Smooth muscle cell (in vitro differentiated cells): Measurements from ENCODE around the gene CDX1. TPM values are rescaled to one million over a fixed set of nuclear protein-coding genes. Genes with fewer than 3 reads are reported as not detected.
A peak's percentile ranks its signal among the peaks of the same experiment; 100 is the strongest.

Experiments
- DNase-seq: peaks from one replicate; lab custom pipeline; 2025; ENCODE audit not compliant: unreplicated experiment; lab: John Stamatoyannopoulos, UW
- H2AFZ ChIP-seq: fragments of 200-600 bp; sonication (generic); 2 replicates; pipeline ENCODE4 v1.6.0; 2016; ENCODE audit warnings: antibody characterized with exemption, low read depth, mild to moderate bottlenecking
- H3F3A ChIP-seq: fragments of 200-600 bp; sonication (generic); 2 replicates; pipeline ENCODE4 v1.6.0; 2017; ENCODE audit warnings: antibody characterized with exemption, low read depth
- H3K27ac ChIP-seq: fragments of 200-600 bp; sonication (generic); 2 replicates; pipeline ENCODE4 v1.5.1; 2016; ENCODE audit warnings: low read depth, mild to moderate bottlenecking
- H3K27me3 ChIP-seq: fragments of 200-600 bp; sonication (generic); 2 replicates; pipeline ENCODE4 v1.6.1; 2016; ENCODE audit warnings: low read depth, mild to moderate bottlenecking
- H3K36me3 ChIP-seq: fragments of 200-600 bp; sonication (generic); 2 replicates; pipeline ENCODE4 v1.5.1; 2016; ENCODE audit warnings: low read depth
- H3K4me1 ChIP-seq: fragments of 200-600 bp; sonication (generic); 2 replicates; pipeline ENCODE4 v1.5.1; 2016; ENCODE audit warnings: low read depth
- H3K4me2 ChIP-seq: fragments of 200-600 bp; sonication (generic); 2 replicates; pipeline ENCODE4 v1.6.0; 2016; ENCODE audit warnings: mild to moderate bottlenecking
- H3K4me3 ChIP-seq: fragments of 200-600 bp; sonication (generic); 2 replicates; pipeline ENCODE4 v1.5.1; 2016; ENCODE audit warnings: mild to moderate bottlenecking
- H3K79me2 ChIP-seq: fragments of 200-600 bp; sonication (generic); 2 replicates; pipeline ENCODE4 v1.6.0; 2016; ENCODE audit warnings: low read depth, mild to moderate bottlenecking
- H3K9ac ChIP-seq: fragments of 200-600 bp; sonication (generic); 2 replicates; pipeline ENCODE4 v1.6.0; 2016; ENCODE audit warnings: low read depth
- H3K9me3 ChIP-seq: fragments of 200-600 bp; sonication (generic); replicated peaks from 2 replicates; pipeline ENCODE4 v1.5.1; 2016; ENCODE audit warnings: low read depth
- H4K20me1 ChIP-seq: fragments of 200-600 bp; sonication (generic); 2 replicates; pipeline ENCODE4 v1.6.0; 2016; ENCODE audit warnings: low read depth
- CTCF ChIP-seq: fragments of 200-600 bp; sonication (generic); IDR thresholded peaks from 2 replicates; pipeline ENCODE4 v1.5.1; 2017; ENCODE audit warnings: borderline replicate concordance, mild to moderate bottlenecking, antibody characterized with exemption; ENCODE audit not compliant: insufficient read depth, poor library complexity, severe bottlenecking
- WGBS: methylation state at CpG from one replicate; pipeline ENCODE4 v1.1.7; 2016; ENCODE audit warnings: low lambda C conversion rate; 5-methylcytosine and 5-hydroxymethylcytosine counted together
- polyA plus RNA-seq: library from polyadenylated mRNA; unstranded; fragments of >200 nt; fragmentation: Nextera tagmentation; extraction: Ambion mirVana; gene quantifications from 2 replicates; pipeline ENCODE4 v1.2.1, GENCODE V29; 2016
- total RNA-seq: library from RNA; depleted of rRNA; stranded (reverse); fragments of >200 nt; gene quantifications from 2 replicates; pipeline ENCODE4 v1.2.3, GENCODE V29; 2014

CDX1 gene
- total and polyA plus RNA-seq, 2 experiments from 2014 or later = 1.4 to 5.0 TPM

GRCh38 chr5:150134198-150134588 is 32.4 kb upstream of the CDX1 start:
- no peak overlapping the region for H2AFZ ChIP-seq
- peaks cover 21% of the 10 kb centered on the region for H3F3A ChIP-seq
- peaks cover 44% of the 10 kb centered on the region for H3K79me2 ChIP-seq
- no peak for DNase-seq
- 62% methylated on average over 7 of the region's 7 CpGs for WGBS
- peaks cover 6% of the 10 kb centered on the region for H4K20me1 ChIP-seq
- H3K9ac ChIP-seq = no peak overlapping the region
- H3K9me3 ChIP-seq = no peaks in the 10 kb centered on the region
- H3K4me2 ChIP-seq = no peak overlapping the region
- TF ChIP-seq CTCF = no peak
- no peaks in the 10 kb centered on the region for H3K27me3 ChIP-seq
- peak overlapping the region; percentile 100 for H3K27ac ChIP-seq
- peaks cover 31% of the 10 kb centered on the region for H3K4me1 ChIP-seq
- no peak overlapping the region for H3K4me3 ChIP-seq
- no peaks in the 10 kb centered on the region for H3K36me3 ChIP-seq

DNA sequence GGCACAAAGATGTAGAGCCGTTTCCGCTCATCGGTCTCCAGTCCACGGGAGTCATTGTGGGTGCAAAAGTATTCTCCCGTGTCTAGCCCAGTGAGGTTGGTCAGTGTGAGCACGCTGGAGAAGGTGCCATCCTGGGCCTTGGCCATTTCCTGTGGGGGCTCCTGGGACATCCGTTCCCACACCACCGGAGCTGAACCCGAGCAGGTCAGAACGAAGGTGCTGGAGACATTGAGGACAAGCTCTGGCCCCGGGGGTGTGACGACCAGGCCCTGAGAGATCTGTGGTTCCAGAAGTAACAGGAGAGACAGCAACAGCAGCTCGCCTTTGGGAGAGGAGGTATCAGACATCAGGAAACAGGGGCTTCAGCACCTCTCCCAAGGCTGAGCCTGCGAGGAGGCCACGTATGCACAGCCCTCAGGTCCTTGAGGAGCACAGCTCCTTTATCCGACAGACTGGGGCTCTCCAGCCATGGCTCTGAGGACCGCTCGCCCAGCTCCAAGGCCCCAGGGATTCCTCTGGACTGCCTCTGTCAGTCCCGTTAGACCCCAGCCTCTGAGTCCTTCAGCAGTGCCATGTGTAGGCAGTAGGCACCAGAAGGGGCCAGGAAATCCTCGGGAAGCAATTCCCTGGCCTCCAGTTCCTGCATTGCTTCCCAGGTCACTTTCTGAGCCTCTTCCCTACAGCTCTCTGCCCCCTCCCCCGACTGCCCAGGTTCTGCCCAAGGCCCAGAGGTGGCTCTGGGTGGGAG is 30.8 kb upstream of the CDX1 start:
- H3F3A ChIP-seq = peaks cover 26% of the 10 kb centered on the region
- H3K36me3 ChIP-seq = no peaks in the 10 kb centered on the region
- H3K4me1 ChIP-seq = peaks cover 46% of the 10 kb centered on the region
- H3K9me3 ChIP-seq = no peaks in the 10 kb centered on the region
- no peaks in the 10 kb centered on the region for H3K27me3 ChIP-seq
- no peak overlapping the region for H3K4me3 ChIP-seq
- H3K4me2 ChIP-seq = no peak overlapping the region
- H3K9ac ChIP-seq = no peak overlapping the region
- H4K20me1 ChIP-seq = no peaks in the 10 kb centered on the region
- peak overlapping the region; percentile 100 for H3K27ac ChIP-seq
- DNase-seq = no peak
- TF ChIP-seq CTCF = no peak
- peaks cover 49% of the 10 kb centered on the region for H3K79me2 ChIP-seq
- 90% methylated on average over 21 of the region's 21 CpGs for WGBS
- no peak overlapping the region for H2AFZ ChIP-seq

GRCh38 chr5:150136305-150137167 is 30.0 kb upstream of the CDX1 start:
- H3K9ac ChIP-seq = no peak overlapping the region
- no peaks in the 10 kb centered on the region for H4K20me1 ChIP-seq
- 78% methylated on average over 16 of the region's 16 CpGs for WGBS
- peak overlapping the region; percentile 100 for H3K27ac ChIP-seq
- DNase-seq = no peak
- H3K4me3 ChIP-seq = no peak overlapping the region
- no peak for TF ChIP-seq CTCF
- peaks cover 29% of the 10 kb centered on the region for H3F3A ChIP-seq
- no peak overlapping the region for H3K4me2 ChIP-seq
- H3K9me3 ChIP-seq = no peaks in the 10 kb centered on the region
- no peaks in the 10 kb centered on the region for H3K27me3 ChIP-seq
- peaks cover 52% of the 10 kb centered on the region for H3K79me2 ChIP-seq
- H2AFZ ChIP-seq = no peak overlapping the region
- peaks cover 54% of the 10 kb centered on the region for H3K4me1 ChIP-seq
- no peaks in the 10 kb centered on the region for H3K36me3 ChIP-seq
